ENCODE data around the gene ITIH6.
A peak's percentile ranks its signal among the peaks of the same experiment; 100 is the strongest.
"Not testable (repeated sequence)": the region's sequence is repeated elsewhere in the genome, so short reads cannot be mapped to it uniquely, and the experiment has no call there.

ITIH6 gene

GRCh38 chrX:54808109-54808604 is 10.1 kb upstream of the ITIH6 start:
- peak; percentile 52 for DNase-seq (ENCODE audit: low spot score)
- TF ChIP-seq CTCF (IDR thresholded peaks at IDR 0.05; ENCODE audit: borderline replicate concordance, control extremely low read depth, extremely low read depth, insufficient read depth, missing control alignments) = no peak
- in situ Hi-C loops (cut with MboI; ENCODE audit: low sequenced_read_pairs, unreplicated experiment) = no loop called here

- no peak for DNase-seq (ENCODE audit: low spot score)
- no peak for TF ChIP-seq CTCF (IDR thresholded peaks at IDR 0.05; ENCODE audit: borderline replicate concordance, control extremely low read depth, extremely low read depth, insufficient read depth, missing control alignments)
- in situ Hi-C loops (cut with MboI; ENCODE audit: low sequenced_read_pairs, unreplicated experiment) = no loop called here
These were observed 9.6 kb upstream of the ITIH6 start, which contains the start of gene MAGED2 for GRCh38 chrX:54807524-54808108. Gene MAGED2, plus strand, starts transcription at chrX:54807745. Its CDS starts 1,587 bp downstream, at chrX:54809332.

- no peak for TF ChIP-seq CTCF (IDR thresholded peaks at IDR 0.05; ENCODE audit: borderline replicate concordance, control extremely low read depth, extremely low read depth, insufficient read depth, missing control alignments)
- in situ Hi-C loops (cut with MboI; ENCODE audit: low sequenced_read_pairs, unreplicated experiment) = no loop called here
- DNase-seq (ENCODE audit: low spot score) = no peak
These were observed 991 bp upstream of the ITIH6 start for GRCh38 chrX:54799046-54799445.

- in situ Hi-C loops (cut with MboI; ENCODE audit: low sequenced_read_pairs, unreplicated experiment) = no loop called here
- no peak for DNase-seq (ENCODE audit: low spot score)
- no peak for TF ChIP-seq CTCF (IDR thresholded peaks at IDR 0.05; ENCODE audit: borderline replicate concordance, control extremely low read depth, extremely low read depth, insufficient read depth, missing control alignments)
These were observed 3.3 kb downstream of the ITIH6 start for GRCh38 chrX:54794795-54795194.

- in situ Hi-C loops (cut with MboI; ENCODE audit: low sequenced_read_pairs, unreplicated experiment) = no loop called here
These were observed 4.0 kb downstream of the ITIH6 start for GRCh38 chrX:54794028-54794427.

GRCh38 chrX:54789405-54789804 is 8.7 kb downstream of the ITIH6 start:
- DNase-seq (ENCODE audit: low spot score); in situ Hi-C loops (cut with MboI; ENCODE audit: low sequenced_read_pairs, unreplicated experiment): not testable (repeated sequence)

More at GRCh38 chrX:54794028-54794427, 4.0 kb downstream of the ITIH6 start:
- DNase-seq (ENCODE audit: low spot score) = no peak
- no peak for TF ChIP-seq CTCF (IDR thresholded peaks at IDR 0.05; ENCODE audit: borderline replicate concordance, control extremely low read depth, extremely low read depth, insufficient read depth, missing control alignments)

- in situ Hi-C loops (cut with MboI; ENCODE audit: low sequenced_read_pairs, unreplicated experiment) = no loop called here
- TF ChIP-seq CTCF (IDR thresholded peaks at IDR 0.05; ENCODE audit: borderline replicate concordance, control extremely low read depth, extremely low read depth, insufficient read depth, missing control alignments) = no peak
- DNase-seq (ENCODE audit: low spot score) = no peak
These were observed 9.6 kb downstream of the ITIH6 start for GRCh38 chrX:54788446-54788845.

All from GM13976 (cell line).